Endothelial cell of umbilical vein (primary cell): ENCODE results near the gene POLR3B. TPM values are rescaled to one million over a fixed set of nuclear protein-coding genes. Genes with fewer than 3 reads are reported as not detected.

Experiments used
- BruUV-seq: library from RNA; stranded (reverse); fragments of 400-500 nt; replicated peaks from 2 replicates; lab custom pipeline; 2021; lab: Mats Ljungman, UMichigan
- CTCF ChIA-PET: fragments of 300-600, 350-600 bp; sonication (Branson Sonifier 250); formaldehyde crosslinking; loops from one replicate; lab custom pipeline; 2021; ENCODE audit warnings: antibody characterized with exemption, inconsistent platforms; lab: Charles Lee
- POLR2A ChIA-PET: fragments of 300-600, 350-600 bp; sonication (Branson Sonifier 250); formaldehyde crosslinking; loops from one replicate; lab custom pipeline; 2021; ENCODE audit warnings: antibody characterized with exemption, inconsistent platforms; lab: Charles Lee
- DNase-seq: peaks from one replicate; pipeline ENCODE4 v3.0.0-alpha.2; 2011; ENCODE audit warnings: low read depth, low spot score
- FAIRE-seq: peaks from 2 replicates; lab custom pipeline; 2011; peaks lifted over from hg19 to GRCh38; lab: Jason Lieb, UNC
- H2AFZ ChIP-seq: 2 replicates; pipeline ENCODE4 v1.6.0; 2012; ENCODE audit warnings: low read depth, low read length, control low read depth, inconsistent platforms
- H3K27ac ChIP-seq: 2 replicates; pipeline ENCODE4 v1.5.1; 2011; ENCODE audit warnings: low read depth, mild to moderate bottlenecking, control low read depth, low read length, moderate library complexity; ENCODE audit not compliant: insufficient read depth
- H3K27me3 ChIP-seq, 2 experiments: 2 replicates each; pipeline versions ENCODE4 v1.6.0 to v1.6.1; 2011; ENCODE audit warnings: low read length in 2 of 2, mixed read lengths in 1 of 2; ENCODE audit not compliant: control insufficient read depth in 2 of 2, insufficient read depth in 2 of 2
- H3K36me3 ChIP-seq, 2 experiments: 2 replicates in 1 of 2; 3 replicates in 1 of 2; pipeline ENCODE4 v1.5.1; 2011; ENCODE audit warnings: low read length in 2 of 2, mild to moderate bottlenecking in 1 of 2, moderate library complexity in 1 of 2; ENCODE audit not compliant: control insufficient read depth in 2 of 2, insufficient read depth in 2 of 2; ENCODE audit errors: extremely low read depth in 1 of 2
- H3K4me1 ChIP-seq: 3 replicates; pipeline ENCODE4 v1.5.1; 2011; ENCODE audit warnings: mild to moderate bottlenecking, low read length; ENCODE audit not compliant: control insufficient read depth, insufficient read depth; ENCODE audit errors: extremely low read depth
- H3K4me2 ChIP-seq: 2 replicates; pipeline ENCODE4 v1.6.1; 2011; ENCODE audit warnings: low read length, control low read depth, mixed read lengths; ENCODE audit not compliant: insufficient read depth
- H3K4me3 ChIP-seq, 3 experiments: fragments of 200-600 bp in 1 of 3; sonication (generic), shearing (Covaris generic) in 1 of 3; replicated peaks in 1 of 3; 2 replicates each; pipeline ENCODE4 v1.5.1; 2011 to 2016; ENCODE audit warnings: control low read depth in 3 of 3, low read length in 3 of 3, mild to moderate bottlenecking in 2 of 3, inconsistent platforms in 1 of 3, low read depth in 1 of 3, moderate library complexity in 1 of 3; ENCODE audit not compliant: insufficient read depth in 1 of 3
- H3K79me2 ChIP-seq: 2 replicates; pipeline ENCODE4 v1.6.0; 2012; ENCODE audit warnings: low read length, inconsistent platforms; ENCODE audit not compliant: control insufficient read depth, insufficient read depth
- H3K9ac ChIP-seq: replicated peaks from 2 replicates; pipeline ENCODE3; 2011; ENCODE audit warnings: low read length, control low read depth; ENCODE audit not compliant: insufficient read depth; ENCODE audit errors: extremely low read depth
- H3K9me1 ChIP-seq: replicated peaks from 3 replicates; pipeline ENCODE4 v1.6.0; 2011; ENCODE audit warnings: mild to moderate bottlenecking, low read length; ENCODE audit not compliant: control insufficient read depth, insufficient read depth; ENCODE audit errors: extremely low read depth
- H3K9me3 ChIP-seq: replicated peaks from 2 replicates; pipeline ENCODE4 v1.5.1; 2012; ENCODE audit warnings: low read length, inconsistent platforms; ENCODE audit not compliant: control insufficient read depth, insufficient read depth
- H4K20me1 ChIP-seq: replicated peaks from 2 replicates; pipeline ENCODE3; 2011; ENCODE audit warnings: mild to moderate bottlenecking, low read length; ENCODE audit not compliant: control insufficient read depth, insufficient read depth; ENCODE audit errors: extremely low read depth
- CTCF ChIP-seq, 2 donors: IDR thresholded peaks; 1 replicate in 1 of 2; 2 replicates in 1 of 2; pipeline ENCODE4 v1.5.1; 2011; ENCODE audit warnings: low read length in 2 of 2, mild to moderate bottlenecking in 2 of 2, moderate library complexity in 2 of 2, control low read depth in 1 of 2, inconsistent platforms in 1 of 2, low read depth in 1 of 2; ENCODE audit not compliant: insufficient read depth in 1 of 2; ENCODE audit errors: extremely low read depth in 1 of 2
- EZH2 ChIP-seq: IDR thresholded peaks from 2 replicates; pipeline ENCODE4 v1.6.1; 2012; ENCODE audit warnings: borderline replicate concordance, low read depth, mild to moderate bottlenecking, moderate library complexity, low read length, inconsistent platforms; ENCODE audit not compliant: severe bottlenecking
- FOS ChIP-seq: IDR thresholded peaks from 2 replicates; pipeline ENCODE4 v1.6.1; 2011; ENCODE audit warnings: mild to moderate bottlenecking, low read length, moderate library complexity, borderline replicate concordance; ENCODE audit not compliant: insufficient read depth
- GATA2 ChIP-seq: IDR thresholded peaks from 2 replicates; pipeline ENCODE4 v1.7.0; 2011; ENCODE audit warnings: low read depth, mild to moderate bottlenecking, moderate library complexity, mixed read lengths, low read length; ENCODE audit not compliant: insufficient read length, insufficient read depth
- JUN ChIP-seq: IDR thresholded peaks from 2 replicates; pipeline ENCODE4 v1.6.1; 2011; ENCODE audit warnings: borderline replicate concordance, low read depth; ENCODE audit not compliant: insufficient read length, insufficient read depth
- MAX ChIP-seq: IDR thresholded peaks from 2 replicates; pipeline ENCODE4 v1.6.1; 2011; ENCODE audit not compliant: insufficient read depth, insufficient read length
- MYC ChIP-seq: IDR thresholded peaks from one replicate; pipeline ENCODE4 v1.6.1; 2011; ENCODE audit warnings: mild to moderate bottlenecking, low read depth, low read length
- POLR2A ChIP-seq: IDR thresholded peaks from 2 replicates; pipeline ENCODE4 v1.6.1; 2012; ENCODE audit warnings: low read depth, mild to moderate bottlenecking, control low read depth, low read length
- POLR2AphosphoS5 ChIP-seq: IDR thresholded peaks from 2 replicates; pipeline ENCODE4 v1.6.1; 2012; ENCODE audit warnings: low read depth, mild to moderate bottlenecking, control low read depth, low read length, moderate library complexity; ENCODE audit not compliant: insufficient read depth
- dilution Hi-C: fragments of 300-500 bp; cut with MboI; formaldehyde crosslinking; loops from one replicate; pipeline ENCODE4 v1.15.0; 2019; ENCODE audit warnings: low sequenced_read_pairs; ENCODE audit not compliant: extremely low pct_ligation_motif_present
- intact Hi-C: fragments of 100-400 bp; cut with micrococcal nuclease; formaldehyde crosslinking; loops from one replicate; pipeline ENCODE4 v1.10.0; 2022
- polyA plus RNA-seq, 4 experiments: library from polyadenylated mRNA; depleted of rRNA in 3 of 4; stranded (reverse) in 3 of 4; unstranded in 1 of 4; fragments of >200 nt; gene quantifications; 2 replicates each; pipeline versions ENCODE4 v1.2.1 to v1.2.3, GENCODE V29; 2011 to 2012; ENCODE audit warnings: missing spikeins in 1 of 4
- total RNA-seq: library from RNA; stranded (reverse); gene quantifications from 2 replicates; pipeline ENCODE4 v1.2.3, GENCODE V29; 2021

POLR3B gene
- total and polyA plus RNA-seq, 2 donors (not counting 3 experiments of a cell fraction or from before 2014, with no cell fraction given): 6.0 to 12.3 TPM

- H3K9ac ChIP-seq: no peak overlapping the region
- no peaks in the 10 kb centered on the region for H3K9me3 ChIP-seq
- TF ChIP-seq MAX (no peak), EZH2 (no peak), FOS (no peak), JUN (no peak)
- H3K36me3 ChIP-seq: peaks cover 0 to 4% of the 10 kb centered on the region in 2 experiments
- no peaks in the 10 kb centered on the region for H3K27me3 ChIP-seq
- H3K4me3 ChIP-seq: no peak overlapping the region
- DNase-seq (no peak), FAIRE-seq (no peak)
- dilution Hi-C loops: no loop called here
- no peaks in the 10 kb centered on the region for H4K20me1 ChIP-seq
- no peaks in the 10 kb centered on the region for H3K79me2 ChIP-seq
- no peaks in the 10 kb centered on the region for H3K9me1 ChIP-seq
- H3K4me2 ChIP-seq: no peak overlapping the region
- H2AFZ ChIP-seq: no peak overlapping the region
- ChIA-PET CTCF (no interaction called here), POLR2A (no interaction called here)
- H3K27ac ChIP-seq: no peak overlapping the region
- H3K4me1 ChIP-seq: no peaks in the 10 kb centered on the region
- BruUV-seq: no TSS peak
- intact Hi-C loops: no loop called here
Observed at GRCh38 chr12:106321139-106321850, 36.3 kb upstream of the POLR3B start.

GRCh38 chr12:106323537-106323936 lies 34.0 kb upstream of the POLR3B start:
- Histone ChIP-seq H3K4me2 (no peak overlapping the region), H3K27me3 (no peaks in the 10 kb centered on the region), H3K27ac (no peak overlapping the region), H2AFZ (no peak overlapping the region), H3K9me1 (no peaks in the 10 kb centered on the region), H3K79me2 (no peaks in the 10 kb centered on the region), H3K4me1 (no peaks in the 10 kb centered on the region), H3K9ac (no peak overlapping the region), H3K9me3 (no peaks in the 10 kb centered on the region), H3K4me3 (no peak overlapping the region), H4K20me1 (no peaks in the 10 kb centered on the region), H3K36me3 (peaks cover 0 to 4% of the 10 kb centered on the region in 2 experiments)
- ChIA-PET CTCF (no interaction called here), POLR2A (no interaction called here)
- no peak for FAIRE-seq
- no peak for TF ChIP-seq CTCF (IDR thresholded peaks at IDR 0.05; ENCODE audit: extremely low read depth in 1 of 2, insufficient read depth in 1 of 2, low read depth in 1 of 2, low read length in 2 of 2)
- no peak for TF ChIP-seq MYC
- no peak for TF ChIP-seq POLR2AphosphoS5
- no peak for TF ChIP-seq POLR2A
- TF ChIP-seq MAX: no peak
- TF ChIP-seq GATA2: no peak
- TF ChIP-seq JUN: no peak
- TF ChIP-seq EZH2: no peak
- no peak for TF ChIP-seq FOS
- dilution Hi-C loops: no loop called here
- intact Hi-C loops: no loop called here
- DNase-seq: no peak
- BruUV-seq: no TSS peak
